Muscle of leg (tissue), 11 donors: Measurements from ENCODE around the gene MAPK6. TPM values are rescaled to one million over a fixed set of nuclear protein-coding genes. Genes with fewer than 3 reads are reported as not detected.
"Not testable (repeated sequence)": the region's sequence is repeated elsewhere in the genome, so short reads cannot be mapped to it uniquely, and the experiment has no call there.

Experiments used
- DNase-seq: peaks from one replicate; pipeline ENCODE4 v3.0.0; 2013
- H3K27ac ChIP-seq: one replicate; pipeline ENCODE4 v1.5.1; 2013; ENCODE audit warnings: mild to moderate bottlenecking, low read length, control low read depth
- H3K27me3 ChIP-seq: one replicate; pipeline ENCODE4 v1.6.1; 2013; ENCODE audit warnings: low read length; ENCODE audit not compliant: control insufficient read depth, insufficient read depth
- H3K36me3 ChIP-seq: one replicate; pipeline ENCODE4 v1.6.1; 2013; ENCODE audit warnings: low read length; ENCODE audit not compliant: control insufficient read depth, insufficient read depth
- H3K4me1 ChIP-seq: one replicate; pipeline ENCODE4 v1.6.1; 2013; ENCODE audit warnings: low read length; ENCODE audit not compliant: control insufficient read depth, insufficient read depth
- H3K4me3 ChIP-seq: one replicate; pipeline ENCODE4 v1.5.1; 2013; ENCODE audit warnings: low read length, control low read depth
- H3K9me3 ChIP-seq: replicated peaks from 2 replicates; pipeline ENCODE4 v1.6.1; 2013; ENCODE audit warnings: low read depth, low read length; ENCODE audit not compliant: control insufficient read depth
- WGBS: methylation state at CpG from one replicate; pipeline ENCODE4 v1.1.5; 2013; ENCODE audit warnings: missing lambda C conversion rate; ENCODE audit not compliant: insufficient coverage; 5-methylcytosine and 5-hydroxymethylcytosine counted together
- polyA plus RNA-seq, 8 donors: library from polyadenylated mRNA; unstranded; fragments of 120-200 nt; gene quantifications; one replicate each; pipeline versions ENCODE4 v1.2.1 to v1.2.3, GENCODE V29; 2013; ENCODE audit warnings: inconsistent platforms in 1 of 8, low replicate concordance in 1 of 8; ENCODE audit not compliant: insufficient read length in 8 of 8, insufficient read depth in 1 of 8
- total RNA-seq: library from RNA; stranded (reverse); fragments of 120-200 nt; gene quantifications from one replicate; pipeline ENCODE4 v1.2.4, GENCODE V29; 2013

Gene MAPK6
- total and polyA plus RNA-seq, 9 donors: 19.1 to 28.2 (median 25.1) TPM

DNA sequence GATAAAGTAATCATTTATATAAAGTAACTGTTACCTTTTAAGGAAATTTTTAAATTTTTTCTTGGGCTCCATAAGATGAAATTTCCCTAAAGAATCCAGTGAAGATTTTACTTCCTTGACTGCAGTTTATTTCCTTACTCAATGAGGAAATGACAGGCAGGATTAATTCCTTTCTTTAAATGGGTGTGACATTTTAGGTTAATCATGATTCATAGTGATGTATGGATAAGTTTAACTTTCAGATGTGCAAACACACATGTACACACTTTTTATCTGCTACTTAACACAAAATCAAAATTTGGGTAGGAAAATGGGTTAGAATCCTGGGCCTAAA is 36.3 kb upstream of the MAPK6 start:
- Histone ChIP-seq H3K4me3 (no peak overlapping the region), H3K27me3 (no peaks in the 10 kb centered on the region), H3K9me3 (no peaks in the 10 kb centered on the region), H3K27ac (no peak overlapping the region), H3K4me1 (peaks cover 2% of the 10 kb centered on the region), H3K36me3 (no peaks in the 10 kb centered on the region)
- DNase-seq: no peak

- H3K27ac ChIP-seq: no peak overlapping the region
- no peaks in the 10 kb centered on the region for H3K27me3 ChIP-seq
- no peaks in the 10 kb centered on the region for H3K9me3 ChIP-seq
- no CpG with 5 or more reads among the region's 4 CpGs for WGBS
- DNase-seq: no peak
- no peak overlapping the region for H3K4me3 ChIP-seq
- H3K4me1 ChIP-seq: no peaks in the 10 kb centered on the region
- no peaks in the 10 kb centered on the region for H3K36me3 ChIP-seq
These were observed 27.9 kb upstream of the MAPK6 start for GRCh38 chr15:51991141-51991540.

DNA sequence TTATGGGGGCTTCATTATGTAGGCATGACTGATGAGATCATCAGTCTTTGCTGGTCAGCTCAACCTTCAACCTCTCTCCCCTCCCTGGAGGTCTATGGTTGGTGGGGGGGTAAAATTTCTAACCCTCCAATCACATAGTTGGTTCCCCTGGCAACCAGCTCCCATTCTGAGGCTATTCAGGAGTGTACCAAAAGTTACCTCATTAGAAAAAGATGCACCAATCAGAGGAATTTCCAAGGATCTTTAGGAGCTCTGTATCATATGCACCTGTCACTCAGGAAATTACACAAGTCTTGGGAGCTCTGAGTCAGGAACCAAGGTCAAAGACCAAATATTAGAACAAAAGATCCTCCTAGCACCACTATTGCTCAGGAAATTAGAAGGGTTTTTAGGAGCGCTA is 26.1 kb upstream of the MAPK6 start:
- Histone ChIP-seq H3K4me1 (no peaks in the 10 kb centered on the region), H3K27me3 (no peaks in the 10 kb centered on the region), H3K4me3 (no peak overlapping the region), H3K9me3 (no peaks in the 10 kb centered on the region), H3K27ac (no peak overlapping the region), H3K36me3 (no peaks in the 10 kb centered on the region)
- no CpG with 5 or more reads among the region's 1 CpG for WGBS
- DNase-seq: no peak

- H3K4me3 ChIP-seq: no peak overlapping the region
- H3K36me3 ChIP-seq: no peaks in the 10 kb centered on the region
- H3K27me3 ChIP-seq: no peaks in the 10 kb centered on the region
- H3K27ac ChIP-seq: no peak overlapping the region
- H3K9me3 ChIP-seq: no peaks in the 10 kb centered on the region
- DNase-seq: no peak
- H3K4me1 ChIP-seq: no peaks in the 10 kb centered on the region
- 43% methylated on average over 1 of the region's 2 CpGs for WGBS
These were observed 16.7 kb upstream of the MAPK6 start for GRCh38 chr15:52002351-52002750.

DNA sequence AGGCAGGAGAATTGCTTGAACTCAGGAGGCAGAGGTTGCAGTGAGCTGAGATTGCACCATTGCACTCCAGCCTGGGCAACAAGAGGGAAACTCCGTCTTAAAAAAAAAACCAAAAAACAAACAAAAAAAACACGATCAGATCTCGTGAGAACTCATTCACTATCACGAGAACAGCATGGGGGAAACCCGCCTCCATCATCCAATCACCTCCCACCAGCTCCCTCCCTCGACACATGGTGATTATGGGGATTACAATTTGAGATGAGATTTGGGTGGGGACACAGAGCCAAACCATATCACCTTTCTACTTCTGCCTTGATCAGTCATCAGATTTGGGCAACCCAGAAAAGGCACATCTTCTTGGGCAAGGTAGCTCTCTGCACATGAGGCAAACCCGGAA is 15.9 kb upstream of the MAPK6 start:
- WGBS: no CpG with 5 or more reads among the region's 7 CpGs
- H3K27me3 ChIP-seq, H3K9me3 ChIP-seq, H3K36me3 ChIP-seq, H3K27ac ChIP-seq, H3K4me1 ChIP-seq, DNase-seq, H3K4me3 ChIP-seq: not testable (repeated sequence)

GRCh38 chr15:52003710-52004109 is 15.3 kb upstream of the MAPK6 start:
- no peaks in the 10 kb centered on the region for H3K36me3 ChIP-seq
- no CpG with 5 or more reads among the region's 1 CpG for WGBS
- no peak overlapping the region for H3K4me3 ChIP-seq

GRCh38 chr15:52004806-52005205 is 14.2 kb upstream of the MAPK6 start:
- Histone ChIP-seq H3K9me3 (no peaks in the 10 kb centered on the region), H3K27ac (no peak overlapping the region), H3K4me1 (no peaks in the 10 kb centered on the region), H3K36me3 (no peaks in the 10 kb centered on the region), H3K27me3 (no peaks in the 10 kb centered on the region), H3K4me3 (no peak overlapping the region)
- DNase-seq: no peak
- no CpG with 5 or more reads among the region's 6 CpGs for WGBS

More at GRCh38 chr15:52003710-52004109, 15.3 kb upstream of the MAPK6 start:
- no peak for DNase-seq
- no peak overlapping the region for H3K27ac ChIP-seq
- no peaks in the 10 kb centered on the region for H3K27me3 ChIP-seq
- H3K9me3 ChIP-seq: no peaks in the 10 kb centered on the region
- H3K4me1 ChIP-seq: no peaks in the 10 kb centered on the region

DNA sequence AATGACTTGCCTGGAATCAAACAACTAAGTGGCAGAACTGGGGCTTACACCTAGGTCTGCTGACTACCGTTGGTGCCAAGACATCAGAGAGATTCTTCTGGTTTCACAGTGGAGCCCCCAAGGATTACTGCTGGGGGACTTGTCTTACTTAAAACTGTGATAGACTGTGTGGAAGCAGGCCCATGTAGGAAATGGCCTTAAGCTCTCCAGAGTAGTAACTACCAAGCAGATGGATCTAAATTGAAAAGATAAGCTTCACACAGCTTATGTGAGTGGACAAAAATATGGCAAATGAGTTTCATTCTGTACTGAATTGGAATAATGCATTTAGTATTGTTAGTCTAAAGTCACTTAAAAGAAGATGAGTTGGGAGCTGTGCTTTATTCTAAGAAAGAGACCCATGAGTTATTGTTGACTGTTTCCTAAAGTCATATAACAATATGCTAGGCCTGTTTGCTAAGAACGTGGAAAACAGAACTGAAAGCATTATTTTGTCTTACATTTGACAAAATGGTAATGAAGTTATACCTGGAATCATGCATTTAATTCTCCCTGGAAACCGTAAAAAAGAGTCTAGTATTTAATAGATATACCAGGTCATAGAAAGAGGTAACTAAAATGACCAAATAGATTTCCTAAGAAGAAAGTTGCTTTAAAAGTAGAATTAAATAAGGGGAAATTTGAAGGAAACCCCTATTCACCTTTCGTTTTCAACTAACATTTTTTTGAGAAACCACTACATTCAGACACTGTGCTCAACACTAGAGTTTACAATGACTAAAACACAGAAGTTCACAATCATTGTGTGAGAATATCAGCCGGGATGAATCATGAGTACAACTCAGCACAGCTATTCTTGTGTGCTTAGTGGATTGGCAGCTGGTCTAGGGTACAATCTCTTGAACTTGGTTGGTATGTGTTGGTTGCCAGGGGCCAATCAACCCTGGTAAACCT is 13.0 kb upstream of the MAPK6 start:
- no peak for DNase-seq
- Histone ChIP-seq H3K27ac (no peak overlapping the region), H3K27me3 (no peaks in the 10 kb centered on the region), H3K4me3 (no peak overlapping the region), H3K9me3 (no peaks in the 10 kb centered on the region), H3K36me3 (no peaks in the 10 kb centered on the region), H3K4me1 (no peaks in the 10 kb centered on the region)
- WGBS: 86% methylated on average over 2 of the region's 5 CpGs

- Histone ChIP-seq H3K27ac (no peak overlapping the region), H3K9me3 (no peaks in the 10 kb centered on the region), H3K4me3 (no peak overlapping the region), H3K27me3 (no peaks in the 10 kb centered on the region), H3K4me1 (peaks cover 2% of the 10 kb centered on the region), H3K36me3 (no peaks in the 10 kb centered on the region)
- no CpG with 5 or more reads among the region's 3 CpGs for WGBS
- peak; percentile 15 for DNase-seq
These were observed 12.2 kb upstream of the MAPK6 start for GRCh38 chr15:52006702-52007340.

DNA sequence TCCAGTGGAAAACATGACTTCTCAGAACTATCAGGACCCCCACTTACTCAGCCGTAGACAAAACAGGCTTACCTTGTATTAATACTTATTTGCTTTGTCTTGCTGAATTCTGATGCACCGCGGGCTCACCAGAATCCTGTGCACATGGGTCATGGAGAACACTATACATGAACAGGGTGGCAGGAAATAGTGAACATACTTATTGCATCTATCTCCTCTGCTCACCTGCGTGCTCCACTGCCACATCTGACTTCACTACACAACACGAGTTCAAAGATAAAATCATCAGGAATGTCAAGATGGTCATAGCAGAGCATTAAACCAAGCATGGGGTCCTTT is 10.7 kb upstream of the MAPK6 start:
- Histone ChIP-seq H3K27ac (no peak overlapping the region), H3K36me3 (no peaks in the 10 kb centered on the region), H3K4me3 (no peak overlapping the region), H3K4me1 (peaks cover 4% of the 10 kb centered on the region), H3K27me3 (no peaks in the 10 kb centered on the region), H3K9me3 (no peaks in the 10 kb centered on the region)
- DNase-seq: no peak
- WGBS: 100% methylated on average over 4 of the region's 5 CpGs
